HepG2 (cell line): Measurements from ENCODE around the gene MPC2. TPM values are rescaled to one million over a fixed set of nuclear protein-coding genes. Genes with fewer than 3 reads are reported as not detected.

ENCODE experiments used
- AFF4 ChIP-seq: sonication (generic); formaldehyde crosslinking; IDR thresholded peaks from 2 replicates; pipeline ENCODE4 v1.4.0; 2020; ENCODE audit warnings: missing genetic modification reagents
- DNMT3B ChIP-seq: conservative IDR thresholded peaks from 2 replicates; pipeline ENCODE4 v1.6.1; 2016; ENCODE audit warnings: missing biosample characterization, control low read depth
- HDAC6 ChIP-seq: fragments of 200-600 bp; sonication (generic); IDR thresholded peaks from 2 replicates; pipeline ENCODE4 v1.7.0; 2017; ENCODE audit warnings: mild to moderate bottlenecking, antibody characterized with exemption, low read length, low read depth
- IRX3 ChIP-seq: sonication (generic); formaldehyde crosslinking; IDR thresholded peaks from 2 replicates; pipeline ENCODE4 v1.8.1; 2023; ENCODE audit warnings: mild to moderate bottlenecking, low read depth, missing genetic modification reagents, borderline replicate concordance
- KLF12 ChIP-seq: sonication (generic); formaldehyde crosslinking; IDR thresholded peaks from 2 replicates; pipeline ENCODE4 v1.4.0; 2020; ENCODE audit warnings: missing genetic modification reagents, borderline replicate concordance
- NFIB ChIP-seq: sonication (generic); formaldehyde crosslinking; IDR thresholded peaks from 2 replicates; pipeline ENCODE4 v1.9.0; 2021; ENCODE audit warnings: missing genetic modification reagents, mild to moderate bottlenecking, borderline replicate concordance
- TFDP2 ChIP-seq: sonication (generic); formaldehyde crosslinking; IDR thresholded peaks from 2 replicates; pipeline ENCODE4 v1.4.0; 2020; ENCODE audit warnings: missing genetic modification reagents
- ZNF343 ChIP-seq: sonication (generic); formaldehyde crosslinking; IDR thresholded peaks from 2 replicates; pipeline ENCODE4 v1.4.0; 2020; ENCODE audit warnings: mild to moderate bottlenecking, missing genetic modification reagents
- ZUFSP ChIP-seq: sonication (generic); formaldehyde crosslinking; IDR thresholded peaks from 2 replicates; pipeline ENCODE4 v1.9.0; 2021; ENCODE audit warnings: missing genetic modification reagents, mild to moderate bottlenecking, borderline replicate concordance
- polyA plus RNA-seq, 8 experiments: library from polyadenylated mRNA; depleted of rRNA in 3 of 8; stranded (reverse) in 7 of 8; unstranded in 1 of 8; fragments of >200 nt; fragmentation: Illumina TruSeq in 4 of 8; extraction: Trizol in 4 of 8; gene quantifications; 2 replicates each; pipeline versions ENCODE4 v1.2.1 to v1.2.3, GENCODE V29; 2011 to 2016; ENCODE audit warnings: low read depth in 4 of 8, missing spikeins in 1 of 8, mixed read lengths in 1 of 8; ENCODE audit not compliant: insufficient read depth in 1 of 8
- total RNA-seq, 5 experiments: library from RNA; depleted of rRNA; stranded (reverse); fragments of >200 nt; fragmentation: Illumina TruSeq; extraction: Trizol; gene quantifications; 2 replicates each; pipeline ENCODE4 v1.2.3, GENCODE V29; 2016; ENCODE audit warnings: low read depth in 1 of 5
- TF ChIP-seq, protein P1 (sequence below): sonication (generic); formaldehyde crosslinking; IDR thresholded peaks from 2 replicates; pipeline ENCODE4 v1.4.0; 2020; ENCODE audit warnings: missing genetic modification reagents

Gene MPC2
- total and polyA plus RNA-seq, 2 of the 13 experiments (the other 11 are each of a cell fraction or from before 2014, with no cell fraction given): 38.8 to 136 TPM

- TF ChIP-seq HDAC6: no peak
- TF ChIP-seq IRX3 (CRISPR knock-in tag): no peak
- no peak for TF ChIP-seq KLF12 (CRISPR knock-in tag)
- no peak for TF ChIP-seq NFIB (CRISPR knock-in tag)
- TF ChIP-seq AFF4: no peak
- no peak for TF ChIP-seq ZUFSP (CRISPR knock-in tag)
- TF ChIP-seq, protein P1, sequence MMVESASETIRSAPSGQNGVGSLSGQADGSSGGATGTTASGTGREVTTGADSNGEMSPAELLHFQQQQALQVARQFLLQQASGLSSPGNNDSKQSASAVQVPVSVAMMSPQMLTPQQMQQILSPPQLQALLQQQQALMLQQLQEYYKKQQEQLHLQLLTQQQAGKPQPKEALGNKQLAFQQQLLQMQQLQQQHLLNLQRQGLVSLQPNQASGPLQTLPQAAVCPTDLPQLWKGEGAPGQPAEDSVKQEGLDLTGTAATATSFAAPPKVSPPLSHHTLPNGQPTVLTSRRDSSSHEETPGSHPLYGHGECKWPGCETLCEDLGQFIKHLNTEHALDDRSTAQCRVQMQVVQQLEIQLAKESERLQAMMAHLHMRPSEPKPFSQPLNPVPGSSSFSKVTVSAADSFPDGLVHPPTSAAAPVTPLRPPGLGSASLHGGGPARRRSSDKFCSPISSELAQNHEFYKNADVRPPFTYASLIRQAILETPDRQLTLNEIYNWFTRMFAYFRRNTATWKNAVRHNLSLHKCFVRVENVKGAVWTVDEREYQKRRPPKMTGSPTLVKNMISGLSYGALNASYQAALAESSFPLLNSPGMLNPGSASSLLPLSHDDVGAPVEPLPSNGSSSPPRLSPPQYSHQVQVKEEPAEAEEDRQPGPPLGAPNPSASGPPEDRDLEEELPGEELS (CRISPR knock-in tag): no peak
- no peak for TF ChIP-seq TFDP2 (CRISPR knock-in tag)
- TF ChIP-seq ZNF343 (CRISPR knock-in tag): no peak
- no peak for TF ChIP-seq DNMT3B (CRISPR knock-in tag)
Observed at GRCh38 chr1:167912294-167912693, 24.6 kb downstream of the MPC2 start (continued).
